Right lobe of liver (tissue), 4 donors: ENCODE measurements around the gene CDH12.

Source experiments
- CTCF ChIP-seq, 4 donors: fragments of 200-600 bp in 3 of 4; fragments of 450-650 bp in 1 of 4; IDR thresholded peaks; one replicate each; pipeline versions ENCODE4 v1.5.1 to v1.8.0; 2016 to 2022; ENCODE audit warnings: antibody characterized with exemption in 4 of 4, mild to moderate bottlenecking in 2 of 4
- POLR2A ChIP-seq: fragments of 450-650 bp; IDR thresholded peaks from one replicate; pipeline ENCODE4 v1.6.1; 2017; ENCODE audit warnings: antibody characterized with exemption, mild to moderate bottlenecking
- donor health status: DM: no; HTN: no; CAD: no.
- donor health status: DM: no; HTN: no; CAD: no.
- donor health status: DM: no; HTN: yes; CAD: no.

- no peak for TF ChIP-seq CTCF (IDR thresholded peaks at IDR 0.05)
- no peak for TF ChIP-seq POLR2A
Measured at GRCh38 chr5:22901885-22902284, 48.7 kb upstream of the CDH12 start.
